Subcutaneous abdominal adipose tissue (tissue), 5 donors: Measurements from ENCODE around the gene NTSR1.

Experiments used
- H3K27ac ChIP-seq: one replicate; pipeline ENCODE4 v1.7.0; 2013; ENCODE audit warnings: low read depth, mild to moderate bottlenecking, inconsistent platforms, low read length, moderate library complexity
- H3K27me3 ChIP-seq, 5 donors: one replicate each; pipeline ENCODE4 v1.7.0; 2013; ENCODE audit warnings: low read length in 5 of 5, inconsistent platforms in 1 of 5; ENCODE audit not compliant: control insufficient read depth in 5 of 5, insufficient read depth in 4 of 5
- H3K36me3 ChIP-seq, 5 donors: one replicate each; pipeline ENCODE4 v1.7.0; 2013; ENCODE audit warnings: low read length in 5 of 5; ENCODE audit not compliant: control insufficient read depth in 5 of 5, insufficient read depth in 5 of 5
- H3K4me1 ChIP-seq, 5 donors: one replicate each; pipeline ENCODE4 v1.7.0; 2013; ENCODE audit warnings: low read length in 5 of 5, mild to moderate bottlenecking in 3 of 5, moderate library complexity in 1 of 5; ENCODE audit not compliant: control insufficient read depth in 5 of 5, insufficient read depth in 5 of 5
- H3K4me3 ChIP-seq, 5 donors: one replicate each; pipeline ENCODE4 v1.7.0; 2013; ENCODE audit warnings: low read length in 5 of 5, low read depth in 1 of 5
- H3K9ac ChIP-seq, 5 donors: one replicate each; pipeline ENCODE4 v1.7.0; 2013; ENCODE audit warnings: low read length in 5 of 5, mild to moderate bottlenecking in 4 of 5, moderate library complexity in 3 of 5
- H3K9me3 ChIP-seq, 5 donors: one replicate each; pipeline ENCODE4 v1.7.0; 2013; ENCODE audit warnings: low read length in 5 of 5; ENCODE audit not compliant: control insufficient read depth in 5 of 5
- donor health status: healthy.
- donor health status: healthy.
- donor health status: healthy.
- donor health status: healthy.
- donor health status: healthy.

The NTSR1 gene

GRCh38 chr20:62751551-62752150, 43.0 kb downstream of the NTSR1 start:
- H3K27me3 ChIP-seq = peaks cover 6 to 22% (median 16%) of the 10 kb centered on the region in 5 donors
- H3K4me1 ChIP-seq = peaks cover 0 to 8% (median 7%) of the 10 kb centered on the region in 5 donors
- no peak overlapping the region for H3K4me3 ChIP-seq
- no peak overlapping the region for H3K9ac ChIP-seq
- peaks cover 0 to 6% (median 0%) of the 10 kb centered on the region in 5 donors for H3K9me3 ChIP-seq
- H3K36me3 ChIP-seq = no peaks in the 10 kb centered on the region
- H3K27ac ChIP-seq = no peak overlapping the region

GRCh38 chr20:62752181-62752670, 43.6 kb downstream of the NTSR1 start:
- Histone ChIP-seq H3K36me3 (no peaks in the 10 kb centered on the region), H3K27me3 (peaks cover 6 to 22% (median 16%) of the 10 kb centered on the region in 5 donors), H3K4me1 (peaks cover 0 to 13% (median 13%) of the 10 kb centered on the region in 5 donors), H3K4me3 (no peak overlapping the region), H3K9me3 (peaks cover 0 to 6% (median 0%) of the 10 kb centered on the region in 5 donors), H3K27ac (no peak overlapping the region), H3K9ac (no peak overlapping the region)

- no peaks in the 10 kb centered on the region for H3K36me3 ChIP-seq
Observed at GRCh38 chr20:62752671-62753501, 44.2 kb downstream of the NTSR1 start.

GRCh38 chr20:62753626-62754025, 45.0 kb downstream of the NTSR1 start:
- H3K27ac ChIP-seq = no peak overlapping the region
- peaks cover 0 to 27% (median 26%) of the 10 kb centered on the region in 5 donors for H3K4me1 ChIP-seq
- no peak overlapping the region for H3K9ac ChIP-seq
- no peak overlapping the region for H3K4me3 ChIP-seq
- H3K27me3 ChIP-seq = peaks cover 6 to 22% (median 21%) of the 10 kb centered on the region in 5 donors
- no peaks in the 10 kb centered on the region for H3K36me3 ChIP-seq
- H3K9me3 ChIP-seq = peaks cover 0 to 2% (median 0%) of the 10 kb centered on the region in 5 donors

More at GRCh38 chr20:62752671-62753501, 44.2 kb downstream of the NTSR1 start:
- Histone ChIP-seq H3K9me3 (peaks cover 0 to 6% (median 0%) of the 10 kb centered on the region in 5 donors), H3K4me1 (peaks cover 0 to 20% (median 19%) of the 10 kb centered on the region in 5 donors), H3K27me3 (peaks cover 6 to 22% (median 16%) of the 10 kb centered on the region in 5 donors), H3K27ac (no peak overlapping the region), H3K4me3 (no peak overlapping the region), H3K9ac (no peak overlapping the region)

- Histone ChIP-seq H3K9ac (no peak overlapping the region), H3K4me3 (no peak overlapping the region), H3K4me1 (peaks cover 0 to 31% (median 28%) of the 10 kb centered on the region in 5 donors), H3K9me3 (no peaks in the 10 kb centered on the region), H3K27ac (no peak overlapping the region), H3K36me3 (no peaks in the 10 kb centered on the region), H3K27me3 (peaks cover 6 to 24% (median 23%) of the 10 kb centered on the region in 5 donors)
Observed at GRCh38 chr20:62754122-62754990, 45.7 kb downstream of the NTSR1 start.

GRCh38 chr20:62754991-62755356, 46.3 kb downstream of the NTSR1 start:
- Histone ChIP-seq H3K9me3 (no peaks in the 10 kb centered on the region), H3K9ac (no peak overlapping the region), H3K27ac (no peak overlapping the region), H3K4me1 (peaks cover 0 to 31% (median 28%) of the 10 kb centered on the region in 5 donors), H3K27me3 (peaks cover 10 to 24% (median 18%) of the 10 kb centered on the region in 5 donors), H3K36me3 (no peaks in the 10 kb centered on the region), H3K4me3 (no peak overlapping the region)

GRCh38 chr20:62755817-62756724, 47.4 kb downstream of the NTSR1 start:
- Histone ChIP-seq H3K27me3 (peaks cover 11 to 29% (median 22%) of the 10 kb centered on the region in 5 donors), H3K9me3 (no peaks in the 10 kb centered on the region), H3K4me1 (peaks cover 0 to 39% (median 36%) of the 10 kb centered on the region in 5 donors), H3K9ac (no peak overlapping the region), H3K4me3 (no peak overlapping the region), H3K36me3 (no peaks in the 10 kb centered on the region), H3K27ac (no peak overlapping the region)

- Histone ChIP-seq H3K4me1 (peaks cover 3 to 45% (median 43%) of the 10 kb centered on the region in 5 donors), H3K4me3 (no peak overlapping the region), H3K27ac (no peak overlapping the region), H3K9me3 (no peaks in the 10 kb centered on the region), H3K36me3 (no peaks in the 10 kb centered on the region), H3K9ac (no peak overlapping the region), H3K27me3 (peaks cover 6 to 29% (median 18%) of the 10 kb centered on the region in 5 donors)
Observed at GRCh38 chr20:62758226-62758912, 49.7 kb downstream of the NTSR1 start.
